ENCODE measurements around the gene ADARB2.

ADARB2 gene

DNA sequence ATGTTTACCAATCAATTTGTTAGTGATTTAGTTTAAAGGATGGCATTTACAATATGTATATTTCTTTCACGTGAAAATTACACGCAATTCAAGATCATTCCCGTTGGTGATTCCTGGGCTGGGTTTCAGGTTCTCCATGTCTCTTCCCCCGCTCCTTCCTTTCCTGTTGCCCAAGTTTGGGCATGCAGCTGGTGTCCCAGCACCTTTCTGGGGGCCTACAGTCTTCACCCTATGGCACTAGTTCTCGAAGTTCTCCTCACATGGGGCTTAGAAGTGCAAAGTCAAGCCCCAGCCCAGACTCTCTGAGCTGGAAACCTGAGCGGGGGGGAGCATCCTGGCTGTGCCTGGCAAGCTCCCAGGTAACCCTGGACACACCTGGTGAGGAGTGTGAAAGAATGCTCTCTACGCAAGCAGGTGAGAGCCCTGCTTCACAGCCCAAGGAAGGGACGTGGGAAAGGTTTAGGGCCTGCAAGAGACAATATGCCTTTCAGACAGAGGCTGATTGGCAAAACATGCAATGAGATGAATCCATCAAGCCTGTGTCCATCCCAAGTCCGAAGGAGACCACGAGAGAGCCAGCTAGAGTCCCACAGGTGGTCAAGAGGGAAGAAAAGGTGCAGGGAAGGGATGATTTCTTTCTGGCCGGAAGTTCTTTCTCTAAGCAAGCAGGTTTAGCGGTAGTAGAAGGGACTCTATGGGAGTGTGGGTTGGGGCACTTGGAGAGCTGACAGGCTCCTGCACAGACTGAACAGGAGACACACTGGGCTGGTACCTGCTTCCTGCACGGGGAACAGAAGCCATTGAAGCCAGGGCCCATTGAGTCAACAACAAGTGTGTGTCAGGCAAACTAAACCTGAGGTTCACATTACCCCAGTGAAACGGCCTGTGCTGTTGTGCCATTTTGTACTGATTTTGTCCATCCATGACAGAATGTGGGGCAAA is 131.1 kb downstream of the ADARB2 start:
- TF ChIP-seq FOXM1 (IDR thresholded peaks at IDR 0.05; ENCODE audit: borderline replicate concordance, low read depth), result no peak
- no peak for TF ChIP-seq TAF1 (IDR thresholded peaks at IDR 0.05; ENCODE audit: low read depth)
- no peak for TF ChIP-seq NFIC (IDR thresholded peaks at IDR 0.05)
- no peak for TF ChIP-seq TCF12 (IDR thresholded peaks at IDR 0.05; ENCODE audit: low read depth)
- no peak for TF ChIP-seq ZBTB7A (IDR thresholded peaks at IDR 0.05; ENCODE audit: low read depth)
- TF ChIP-seq, protein P1, sequence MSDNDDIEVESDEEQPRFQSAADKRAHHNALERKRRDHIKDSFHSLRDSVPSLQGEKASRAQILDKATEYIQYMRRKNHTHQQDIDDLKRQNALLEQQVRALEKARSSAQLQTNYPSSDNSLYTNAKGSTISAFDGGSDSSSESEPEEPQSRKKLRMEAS (IDR thresholded peaks at IDR 0.05), result no peak
- TF ChIP-seq YY1 (IDR thresholded peaks at IDR 0.05; ENCODE audit: low read depth), result no peak
- no peak for TF ChIP-seq CEBPB (IDR thresholded peaks at IDR 0.05)
- TF ChIP-seq, protein P2, sequence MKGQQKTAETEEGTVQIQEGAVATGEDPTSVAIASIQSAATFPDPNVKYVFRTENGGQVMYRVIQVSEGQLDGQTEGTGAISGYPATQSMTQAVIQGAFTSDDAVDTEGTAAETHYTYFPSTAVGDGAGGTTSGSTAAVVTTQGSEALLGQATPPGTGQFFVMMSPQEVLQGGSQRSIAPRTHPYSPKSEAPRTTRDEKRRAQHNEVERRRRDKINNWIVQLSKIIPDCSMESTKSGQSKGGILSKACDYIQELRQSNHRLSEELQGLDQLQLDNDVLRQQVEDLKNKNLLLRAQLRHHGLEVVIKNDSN (IDR thresholded peaks at IDR 0.05), result no peak
- TF ChIP-seq TEAD4 (IDR thresholded peaks at IDR 0.05), result no peak
- no peak for TF ChIP-seq CREB1 (IDR thresholded peaks at IDR 0.05; ENCODE audit: low read depth)
- TF ChIP-seq EGR1 (IDR thresholded peaks at IDR 0.05), result no peak
- no peak for TF ChIP-seq RAD21 (IDR thresholded peaks at IDR 0.05; ENCODE audit: low read depth)
- no peak for TF ChIP-seq EP300 (IDR thresholded peaks at IDR 0.05; ENCODE audit: borderline replicate concordance)
- TF ChIP-seq, protein P3, sequence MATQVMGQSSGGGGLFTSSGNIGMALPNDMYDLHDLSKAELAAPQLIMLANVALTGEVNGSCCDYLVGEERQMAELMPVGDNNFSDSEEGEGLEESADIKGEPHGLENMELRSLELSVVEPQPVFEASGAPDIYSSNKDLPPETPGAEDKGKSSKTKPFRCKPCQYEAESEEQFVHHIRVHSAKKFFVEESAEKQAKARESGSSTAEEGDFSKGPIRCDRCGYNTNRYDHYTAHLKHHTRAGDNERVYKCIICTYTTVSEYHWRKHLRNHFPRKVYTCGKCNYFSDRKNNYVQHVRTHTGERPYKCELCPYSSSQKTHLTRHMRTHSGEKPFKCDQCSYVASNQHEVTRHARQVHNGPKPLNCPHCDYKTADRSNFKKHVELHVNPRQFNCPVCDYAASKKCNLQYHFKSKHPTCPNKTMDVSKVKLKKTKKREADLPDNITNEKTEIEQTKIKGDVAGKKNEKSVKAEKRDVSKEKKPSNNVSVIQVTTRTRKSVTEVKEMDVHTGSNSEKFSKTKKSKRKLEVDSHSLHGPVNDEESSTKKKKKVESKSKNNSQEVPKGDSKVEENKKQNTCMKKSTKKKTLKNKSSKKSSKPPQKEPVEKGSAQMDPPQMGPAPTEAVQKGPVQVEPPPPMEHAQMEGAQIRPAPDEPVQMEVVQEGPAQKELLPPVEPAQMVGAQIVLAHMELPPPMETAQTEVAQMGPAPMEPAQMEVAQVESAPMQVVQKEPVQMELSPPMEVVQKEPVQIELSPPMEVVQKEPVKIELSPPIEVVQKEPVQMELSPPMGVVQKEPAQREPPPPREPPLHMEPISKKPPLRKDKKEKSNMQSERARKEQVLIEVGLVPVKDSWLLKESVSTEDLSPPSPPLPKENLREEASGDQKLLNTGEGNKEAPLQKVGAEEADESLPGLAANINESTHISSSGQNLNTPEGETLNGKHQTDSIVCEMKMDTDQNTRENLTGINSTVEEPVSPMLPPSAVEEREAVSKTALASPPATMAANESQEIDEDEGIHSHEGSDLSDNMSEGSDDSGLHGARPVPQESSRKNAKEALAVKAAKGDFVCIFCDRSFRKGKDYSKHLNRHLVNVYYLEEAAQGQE (IDR thresholded peaks at IDR 0.05; ENCODE audit: low read depth), result no peak

DNA sequence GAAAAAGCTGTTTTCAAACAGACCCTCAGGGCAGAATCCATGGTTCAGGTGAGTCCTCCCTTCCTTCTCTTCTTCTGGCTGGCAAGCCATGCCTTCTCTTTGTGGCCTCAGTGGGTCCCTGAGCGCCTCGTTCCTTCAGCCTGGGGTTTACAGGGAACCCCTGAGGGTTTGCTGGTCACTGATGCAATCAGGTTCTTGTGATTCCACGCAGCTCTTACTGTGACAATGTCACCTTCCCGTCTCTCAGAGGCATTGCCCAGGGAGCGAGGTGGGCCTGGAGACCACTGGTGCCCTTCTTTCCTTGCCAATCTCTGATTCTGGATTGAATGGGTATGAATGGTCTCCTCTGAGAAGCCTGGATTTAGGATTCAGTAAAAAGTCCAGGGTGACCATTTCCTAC is 132.2 kb downstream of the ADARB2 start:
- TF ChIP-seq CREB1 (IDR thresholded peaks at IDR 0.05; ENCODE audit: low read depth), result no peak
- TF ChIP-seq EGR1 (IDR thresholded peaks at IDR 0.05), result no peak
- TF ChIP-seq, protein P1 (IDR thresholded peaks at IDR 0.05), result no peak
- TF ChIP-seq TAF1 (IDR thresholded peaks at IDR 0.05; ENCODE audit: low read depth), result no peak
- TF ChIP-seq CEBPB (IDR thresholded peaks at IDR 0.05), result no peak
- TF ChIP-seq FOXM1 (IDR thresholded peaks at IDR 0.05; ENCODE audit: borderline replicate concordance, low read depth), result no peak
- TF ChIP-seq, protein P2 (IDR thresholded peaks at IDR 0.05), result no peak
- TF ChIP-seq YY1 (IDR thresholded peaks at IDR 0.05; ENCODE audit: low read depth), result no peak
- TF ChIP-seq RAD21 (IDR thresholded peaks at IDR 0.05; ENCODE audit: low read depth), result no peak
- no peak for TF ChIP-seq ZBTB7A (IDR thresholded peaks at IDR 0.05; ENCODE audit: low read depth)
- TF ChIP-seq, protein P3 (IDR thresholded peaks at IDR 0.05; ENCODE audit: low read depth), result no peak
- TF ChIP-seq TCF12 (IDR thresholded peaks at IDR 0.05; ENCODE audit: low read depth), result no peak
- TF ChIP-seq EP300 (IDR thresholded peaks at IDR 0.05; ENCODE audit: borderline replicate concordance), result no peak
- no peak for TF ChIP-seq TEAD4 (IDR thresholded peaks at IDR 0.05)
- TF ChIP-seq NFIC (IDR thresholded peaks at IDR 0.05), result no peak

DNA sequence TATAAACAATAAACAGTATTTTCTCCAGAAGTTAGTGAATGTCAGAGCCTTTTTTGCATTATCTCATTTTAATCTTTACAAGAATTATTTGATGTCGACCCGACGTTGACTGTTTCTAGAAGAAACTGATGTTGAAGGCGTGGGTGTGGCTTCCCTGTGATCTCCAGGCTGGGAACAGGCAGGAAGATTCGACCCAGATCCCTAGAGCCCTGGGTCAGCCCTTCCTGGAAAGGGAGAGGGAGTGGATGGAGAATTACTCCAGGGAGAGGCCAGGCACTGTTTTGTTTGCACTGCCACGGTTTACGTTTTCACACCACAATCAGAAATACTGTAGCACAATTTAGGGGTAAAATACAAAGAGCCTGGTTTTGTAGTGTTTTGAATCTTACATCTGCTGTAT is 133.1 kb downstream of the ADARB2 start:
- no peak for TF ChIP-seq ZBTB7A (IDR thresholded peaks at IDR 0.05; ENCODE audit: low read depth)
- no peak for TF ChIP-seq EGR1 (IDR thresholded peaks at IDR 0.05)
- TF ChIP-seq, protein P2 (IDR thresholded peaks at IDR 0.05), result no peak
- no peak for TF ChIP-seq FOXM1 (IDR thresholded peaks at IDR 0.05; ENCODE audit: borderline replicate concordance, low read depth)
- TF ChIP-seq CREB1 (IDR thresholded peaks at IDR 0.05; ENCODE audit: low read depth), result no peak
- no peak for TF ChIP-seq TEAD4 (IDR thresholded peaks at IDR 0.05)
- no peak for TF ChIP-seq YY1 (IDR thresholded peaks at IDR 0.05; ENCODE audit: low read depth)

DNA sequence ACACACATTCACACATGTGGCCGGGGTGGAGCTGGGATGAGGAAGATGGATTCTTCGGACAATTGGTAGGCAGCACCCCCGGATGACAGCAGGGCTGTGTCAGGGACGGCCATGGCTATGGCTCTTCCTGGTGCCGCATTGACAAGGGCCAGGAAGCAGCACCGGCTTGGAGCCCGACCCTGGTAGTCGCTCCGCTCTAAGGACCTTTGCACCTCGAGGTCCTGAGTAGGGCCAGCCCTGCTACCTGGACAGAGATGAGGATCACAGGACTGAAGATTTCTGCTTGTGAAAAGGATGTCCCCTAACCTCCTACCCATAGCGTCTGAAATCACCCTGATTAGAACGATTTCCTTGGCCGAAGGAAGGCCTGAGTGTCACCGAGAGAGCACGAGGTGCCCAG is 134.1 kb downstream of the ADARB2 start:
- no peak for TF ChIP-seq EP300 (IDR thresholded peaks at IDR 0.05; ENCODE audit: borderline replicate concordance)

DNA sequence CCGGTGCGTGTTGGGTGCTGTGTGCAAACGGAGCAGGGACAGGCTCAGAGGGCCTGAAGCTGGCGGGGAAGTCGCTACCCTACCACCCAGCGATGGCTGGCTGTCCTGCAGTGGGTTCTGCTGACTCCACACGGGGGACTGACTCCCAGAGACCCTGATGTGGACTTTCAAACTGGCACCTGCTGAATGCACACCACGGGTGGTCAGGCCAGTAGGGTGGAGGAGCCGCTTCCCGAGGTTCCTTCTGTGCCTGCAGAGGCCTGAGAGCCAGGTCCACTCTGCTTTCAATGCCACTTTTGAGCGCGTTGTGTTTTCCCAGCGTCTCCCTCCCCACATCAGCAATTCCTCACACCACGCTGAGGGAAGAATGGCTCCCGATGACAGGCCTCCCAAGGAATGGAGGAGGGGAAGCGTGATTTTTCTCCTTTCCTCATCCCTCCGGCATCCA is 135.3 kb downstream of the ADARB2 start:
- TF ChIP-seq FOXM1 (IDR thresholded peaks at IDR 0.05; ENCODE audit: borderline replicate concordance, low read depth) (no peak), TCF12 (IDR thresholded peaks at IDR 0.05; ENCODE audit: low read depth) (no peak), ZBTB7A (IDR thresholded peaks at IDR 0.05; ENCODE audit: low read depth) (no peak), CEBPB (IDR thresholded peaks at IDR 0.05) (no peak), TEAD4 (IDR thresholded peaks at IDR 0.05) (no peak), RAD21 (IDR thresholded peaks at IDR 0.05; ENCODE audit: low read depth) (no peak), TAF1 (IDR thresholded peaks at IDR 0.05; ENCODE audit: low read depth) (no peak), EGR1 (IDR thresholded peaks at IDR 0.05) (no peak), EP300 (IDR thresholded peaks at IDR 0.05; ENCODE audit: borderline replicate concordance) (no peak), YY1 (IDR thresholded peaks at IDR 0.05; ENCODE audit: low read depth) (no peak), CREB1 (IDR thresholded peaks at IDR 0.05; ENCODE audit: low read depth) (no peak)
- TF ChIP-seq, protein P1 (IDR thresholded peaks at IDR 0.05), result no peak
- TF ChIP-seq, protein P2 (IDR thresholded peaks at IDR 0.05), result no peak

Measured in Ishikawa (cell line).